ENCODE data around the gene STK11.

STK11 gene

DNA sequence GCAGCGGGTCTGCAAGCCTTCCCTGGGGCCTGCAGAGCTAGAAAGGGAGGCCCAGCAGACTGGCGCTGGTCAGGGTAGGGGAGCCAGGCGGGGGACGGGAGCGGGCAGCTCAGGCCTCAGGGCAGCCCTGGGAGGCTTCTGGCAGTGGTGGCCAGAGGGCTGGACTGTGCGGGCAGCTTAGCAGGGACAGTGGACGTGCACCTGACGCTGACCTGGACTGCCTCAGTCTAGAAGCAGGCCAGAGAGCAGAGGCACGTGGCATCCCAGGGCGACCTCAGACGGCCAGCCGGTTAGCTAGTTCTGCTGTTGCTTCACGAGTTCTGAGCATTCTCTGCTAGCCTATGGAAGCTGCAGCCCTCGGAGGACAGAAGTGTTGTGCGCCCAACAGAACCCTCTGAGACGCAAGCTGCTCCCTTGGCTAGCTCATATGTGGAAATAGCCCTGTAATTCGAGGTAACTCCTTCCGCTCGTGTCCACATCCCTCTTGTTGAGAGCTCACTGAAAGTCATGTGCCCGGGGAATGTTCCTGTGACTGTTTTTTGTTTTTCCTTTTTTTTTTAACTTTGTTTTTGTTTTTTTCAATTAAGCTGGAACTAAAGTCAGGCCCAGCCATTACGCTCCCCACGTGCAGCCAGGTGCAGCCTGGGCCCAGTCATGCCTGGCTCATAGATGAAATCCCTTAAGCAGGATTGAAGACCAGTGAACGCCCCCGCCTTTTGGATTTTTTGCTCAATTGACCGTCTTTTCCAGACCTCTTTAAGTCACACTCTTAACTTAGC is 67.9 kb downstream of the STK11 start:
- no peak for DNase-seq (ENCODE audit: low spot score)
- in situ Hi-C loops (cut with MboI; ENCODE audit: low sequenced_read_pairs, unreplicated experiment) = no loop called here
- TF ChIP-seq CTCF (IDR thresholded peaks at IDR 0.05; ENCODE audit: borderline replicate concordance, control extremely low read depth, extremely low read depth, insufficient read depth, missing control alignments) = no peak

- DNase-seq (ENCODE audit: low spot score) = no peak
- TF ChIP-seq CTCF (IDR thresholded peaks at IDR 0.05; ENCODE audit: borderline replicate concordance, control extremely low read depth, extremely low read depth, insufficient read depth, missing control alignments) = no peak
- in situ Hi-C loops (cut with MboI; ENCODE audit: low sequenced_read_pairs, unreplicated experiment) = no loop called here
These were observed 68.7 kb downstream of the STK11 start for GRCh38 chr19:1274081-1274851.

GRCh38 chr19:1274852-1275259 is 69.3 kb downstream of the STK11 start:
- in situ Hi-C loops (cut with MboI; ENCODE audit: low sequenced_read_pairs, unreplicated experiment) = no loop called here
- no peak for TF ChIP-seq CTCF (IDR thresholded peaks at IDR 0.05; ENCODE audit: borderline replicate concordance, control extremely low read depth, extremely low read depth, insufficient read depth, missing control alignments)
- no peak for DNase-seq (ENCODE audit: low spot score)

DNA sequence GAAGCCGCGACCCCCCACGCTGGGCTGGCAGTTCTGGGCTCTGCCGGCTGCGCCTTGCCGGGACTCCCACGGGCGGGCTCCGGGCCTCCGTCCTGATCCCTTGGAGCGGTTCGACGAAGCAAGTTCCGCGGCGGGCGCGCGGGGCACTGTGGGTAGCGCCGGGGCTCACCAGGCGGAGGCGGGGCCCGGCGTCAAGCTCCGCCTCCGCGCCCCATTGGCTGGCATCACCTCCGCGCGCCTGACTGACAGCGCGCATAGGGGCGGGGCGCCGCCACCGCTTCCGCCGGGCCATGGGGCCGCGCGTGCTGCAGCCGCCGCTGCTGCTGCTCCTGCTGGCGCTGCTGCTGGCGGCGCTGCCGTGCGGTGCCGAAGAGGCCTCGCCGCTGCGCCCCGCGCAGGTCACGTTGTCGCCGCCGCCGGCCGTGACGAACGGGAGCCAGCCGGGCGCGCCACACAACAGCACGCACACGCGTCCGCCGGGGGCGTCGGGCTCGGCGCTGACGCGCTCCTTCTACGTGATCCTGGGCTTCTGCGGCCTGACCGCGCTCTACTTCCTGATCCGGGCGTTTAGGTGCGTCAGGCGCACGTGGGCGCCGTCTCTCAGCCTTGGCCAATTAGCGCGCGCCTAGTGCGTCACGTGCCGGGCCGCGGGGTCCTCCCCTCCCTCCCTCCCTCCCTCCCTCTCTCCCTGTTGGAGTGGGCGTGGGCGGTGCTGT is 69.8 kb downstream of the STK11 start, which contains the start of gene FAM174C:
FAM174C (plus strand) TSS at position 271 of the 716 bp plus-strand sequence; CDS start at position 291, 20 bp downstream.
- peak; percentile 95 for DNase-seq (ENCODE audit: low spot score)
- in situ Hi-C loops (cut with MboI; ENCODE audit: low sequenced_read_pairs, unreplicated experiment) = no loop called here
- no peak for TF ChIP-seq CTCF (IDR thresholded peaks at IDR 0.05; ENCODE audit: borderline replicate concordance, control extremely low read depth, extremely low read depth, insufficient read depth, missing control alignments)

DNA sequence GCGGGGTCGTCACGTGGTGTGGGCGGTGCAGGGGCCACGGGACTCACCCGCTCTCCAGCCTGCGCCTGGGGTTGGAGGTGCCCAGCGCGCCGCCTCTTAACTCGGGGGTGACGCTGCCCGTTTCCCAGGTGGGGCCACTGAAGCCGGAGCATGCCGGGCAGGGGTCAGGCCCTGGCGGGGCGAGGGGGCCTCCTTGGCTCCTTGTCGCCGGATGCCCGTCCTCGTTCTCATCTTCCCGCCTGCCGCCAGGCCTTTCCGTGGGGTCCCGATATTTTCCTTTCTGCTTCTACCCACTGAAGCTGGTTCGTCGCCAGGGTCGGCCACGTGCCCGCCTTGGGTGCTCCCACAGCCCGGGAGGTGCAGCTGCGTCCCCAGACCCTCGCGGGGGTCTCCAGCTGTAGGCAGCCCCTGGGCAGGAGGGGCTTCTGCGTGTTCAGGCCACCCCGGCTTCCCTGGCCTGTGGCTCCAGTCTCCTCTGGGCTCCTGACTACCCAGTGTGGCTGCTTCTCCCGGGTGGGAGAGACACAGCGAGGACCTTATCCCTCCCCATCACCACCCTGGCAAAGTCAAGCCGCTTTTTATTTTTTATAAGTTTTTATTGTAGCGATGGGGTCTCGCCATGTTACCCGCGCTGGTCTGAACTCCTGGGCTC is 70.5 kb downstream of the STK11 start:
- in situ Hi-C loops (cut with MboI; ENCODE audit: low sequenced_read_pairs, unreplicated experiment) = no loop called here
- no peak for TF ChIP-seq CTCF (IDR thresholded peaks at IDR 0.05; ENCODE audit: borderline replicate concordance, control extremely low read depth, extremely low read depth, insufficient read depth, missing control alignments)
- no peak for DNase-seq (ENCODE audit: low spot score)

DNA sequence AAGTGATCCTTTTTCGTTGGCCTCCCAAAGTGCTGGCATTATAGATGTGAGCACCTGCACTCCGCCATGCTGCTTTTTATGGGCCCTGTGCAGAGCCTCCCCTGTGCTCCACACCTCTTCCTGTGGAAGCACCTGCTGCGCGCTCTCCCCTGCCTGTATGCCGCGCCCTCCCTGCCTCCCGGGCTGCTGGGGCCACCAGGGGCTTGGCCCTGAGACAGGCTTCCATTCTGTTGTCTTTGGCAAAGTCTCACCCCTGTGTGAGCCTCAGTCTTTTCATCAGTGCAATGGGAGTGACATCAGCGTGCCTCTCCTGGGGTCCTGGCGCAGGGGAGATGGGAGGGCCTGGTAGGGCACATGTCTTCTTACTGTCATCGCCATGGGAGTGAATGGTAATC is 71.0 kb downstream of the STK11 start:
- DNase-seq (ENCODE audit: low spot score) = no peak
- in situ Hi-C loops (cut with MboI; ENCODE audit: low sequenced_read_pairs, unreplicated experiment) = no loop called here
- no peak for TF ChIP-seq CTCF (IDR thresholded peaks at IDR 0.05; ENCODE audit: borderline replicate concordance, control extremely low read depth, extremely low read depth, insufficient read depth, missing control alignments)
